ENCODE results near the gene PRSS12. TPM values are rescaled to one million over a fixed set of nuclear protein-coding genes. Genes with fewer than 3 reads are reported as not detected.

PRSS12 gene
- total RNA-seq, 6 experiments from 2014 or later: 56.6 to 88.0 (median 79.9) TPM

GRCh38 chr4:118289794-118290193 lies 63.0 kb downstream of the PRSS12 start:
- H3K27me3 Mint-ChIP-seq (ENCODE audit: insufficient read depth): no peaks in the 10 kb centered on the region
- DNase-seq: peak; percentile 89
- peak overlapping the region; percentile 31 for H3K4me3 Mint-ChIP-seq
- no peaks in the 10 kb centered on the region for H3K9me3 Mint-ChIP-seq
- peak overlapping the region; percentile 89 for H3K27ac Mint-ChIP-seq
- H3K36me3 Mint-ChIP-seq (ENCODE audit: low read depth): peaks cover 30% of the 10 kb centered on the region
- H3K4me1 Mint-ChIP-seq (ENCODE audit: low read depth): peaks cover 69% of the 10 kb centered on the region
- TF ChIP-seq CTCF (IDR thresholded peaks at IDR 0.05): no peak

DNA sequence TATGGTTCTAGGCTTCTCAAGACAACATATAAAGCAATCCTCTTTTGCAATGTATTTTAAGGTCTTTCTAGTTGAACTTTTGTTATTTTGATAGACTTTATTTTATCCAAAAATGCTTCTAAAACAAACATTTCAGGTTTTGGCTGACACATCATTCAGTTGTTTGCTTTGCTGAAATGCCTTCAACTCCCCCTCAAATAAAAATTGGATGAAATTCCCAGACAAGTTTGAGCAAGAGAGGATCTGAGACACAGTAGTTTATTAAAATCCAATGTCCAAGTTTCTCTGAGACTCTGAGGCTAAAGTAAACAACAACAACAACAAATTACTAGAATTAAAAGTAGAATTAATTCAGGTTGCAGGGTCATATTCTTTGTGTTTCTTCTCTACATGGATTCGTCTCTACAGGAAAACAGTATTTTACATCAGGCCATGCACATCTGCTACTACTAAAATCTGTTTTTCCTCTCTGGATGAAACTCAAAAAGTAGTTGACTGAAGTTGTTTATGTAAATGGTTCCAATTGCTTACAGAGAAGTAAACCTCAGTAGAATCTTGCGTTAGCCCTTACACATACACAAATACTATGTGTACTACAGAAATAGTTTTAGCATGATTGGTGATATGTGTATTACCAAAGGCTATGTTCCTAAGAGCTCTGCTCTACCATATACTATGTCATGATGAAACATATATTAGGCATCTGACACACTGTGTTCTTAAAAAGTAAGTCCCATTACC lies 64.9 kb downstream of the PRSS12 start:
- peaks cover 88% of the 10 kb centered on the region for H3K4me1 Mint-ChIP-seq (ENCODE audit: low read depth)
- H3K27ac Mint-ChIP-seq: peak overlapping the region; percentile 71
- no peak for TF ChIP-seq CTCF (IDR thresholded peaks at IDR 0.05)
- DNase-seq: peak; percentile 73
- peak overlapping the region; percentile 38; the same call in 1 of the 2 replicates for H3K4me3 Mint-ChIP-seq
- H3K36me3 Mint-ChIP-seq (ENCODE audit: low read depth): peaks cover 26% of the 10 kb centered on the region
- H3K27me3 Mint-ChIP-seq (ENCODE audit: insufficient read depth): no peaks in the 10 kb centered on the region
- H3K9me3 Mint-ChIP-seq: no peaks in the 10 kb centered on the region

DNA sequence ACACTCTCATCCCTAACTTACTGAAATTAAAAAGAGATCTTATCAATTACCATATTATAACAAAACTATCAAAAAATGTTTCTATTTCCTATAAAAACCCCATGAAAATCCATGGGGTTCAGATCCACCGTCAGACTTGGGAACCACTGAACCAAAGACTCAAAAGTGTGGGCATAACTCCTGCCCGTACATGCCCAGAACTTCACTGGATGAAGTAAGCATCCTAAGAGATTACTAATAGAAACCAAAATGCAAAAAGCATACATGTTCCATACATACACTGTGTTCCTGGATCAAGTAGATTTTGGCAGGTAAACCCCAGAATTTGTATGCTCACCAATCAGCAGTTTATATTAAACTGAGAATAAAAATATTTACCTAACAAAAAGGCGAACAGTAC lies 66.1 kb downstream of the PRSS12 start:
- Mint-ChIP-seq H3K4me1 (ENCODE audit: low read depth) (peaks cover 91% of the 10 kb centered on the region), H3K27ac (peak overlapping the region; percentile 8; the same call in 1 of the 2 replicates), H3K27me3 (ENCODE audit: insufficient read depth) (peaks cover 3% of the 10 kb centered on the region), H3K9me3 (no peaks in the 10 kb centered on the region), H3K36me3 (ENCODE audit: low read depth) (peaks cover 24% of the 10 kb centered on the region), H3K4me3 (no peak overlapping the region)
- TF ChIP-seq CTCF (IDR thresholded peaks at IDR 0.05): no peak
- DNase-seq: no peak

- H3K4me1 Mint-ChIP-seq (ENCODE audit: low read depth): peaks cover 91% of the 10 kb centered on the region
- H3K27ac Mint-ChIP-seq: peak overlapping the region; percentile 14; the same call in 1 of the 2 replicates
- H3K27me3 Mint-ChIP-seq (ENCODE audit: insufficient read depth): peaks cover 3% of the 10 kb centered on the region
- TF ChIP-seq CTCF (IDR thresholded peaks at IDR 0.05): no peak
- no peak for DNase-seq
- H3K4me3 Mint-ChIP-seq: no peak overlapping the region
- H3K36me3 Mint-ChIP-seq (ENCODE audit: low read depth): peaks cover 27% of the 10 kb centered on the region
- no peaks in the 10 kb centered on the region for H3K9me3 Mint-ChIP-seq
These were observed 66.9 kb downstream of the PRSS12 start for GRCh38 chr4:118285931-118286330.

DNA sequence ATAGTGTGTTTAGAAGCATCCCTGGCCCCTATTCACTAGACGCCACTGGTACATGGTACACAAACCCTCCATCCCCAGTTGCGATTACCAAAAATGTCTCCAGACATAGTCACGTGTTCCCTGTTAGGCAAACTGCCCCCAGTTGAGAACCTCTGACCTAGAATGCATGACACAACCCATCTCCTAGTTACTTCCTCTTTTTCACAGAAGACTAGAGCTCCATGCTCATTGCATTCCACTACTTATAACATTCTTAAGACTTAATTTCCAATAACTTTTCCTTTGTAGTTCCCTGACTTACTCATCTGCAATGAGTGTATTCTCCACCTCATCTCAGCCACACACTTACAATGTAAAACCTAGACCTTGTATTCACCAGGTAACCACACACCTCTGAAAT lies 68.6 kb downstream of the PRSS12 start:
- Mint-ChIP-seq H3K4me3 (no peak overlapping the region), H3K36me3 (ENCODE audit: low read depth) (peaks cover 44% of the 10 kb centered on the region), H3K27ac (peak overlapping the region; percentile 67), H3K4me1 (ENCODE audit: low read depth) (peaks cover 81% of the 10 kb centered on the region), H3K9me3 (peaks cover 4% of the 10 kb centered on the region; the same call in 1 of the 2 replicates), H3K27me3 (ENCODE audit: insufficient read depth) (peaks cover 11% of the 10 kb centered on the region)
- TF ChIP-seq CTCF (IDR thresholded peaks at IDR 0.05): no peak
- no peak for DNase-seq

Data from HFFc6 (cell line).